Left lung (tissue), 10 donors: Measurements from ENCODE around the gene ZFP36L1. TPM values are rescaled to one million over a fixed set of nuclear protein-coding genes. Genes with fewer than 3 reads are reported as not detected.

Source experiments
- ATAC-seq: fragments of 200-7000 bp; cut with Tn5 transposase; one replicate; pipeline ENCODE4 v1.9.1; 2020; ENCODE audit warnings: moderate library complexity
- DNase-seq, 4 donors: peaks; one replicate each; pipeline ENCODE4 v3.0.0-alpha.2; 2013 to 2020
- H3K27ac ChIP-seq, 2 donors: fragments of 200-600 bp; sonication (generic) in 1 of 2; one replicate each; pipeline versions ENCODE4 v1.5.0 to v1.8.0; 2020 to 2021
- H3K27me3 ChIP-seq, 2 donors: fragments of 200-600 bp; sonication (generic) in 1 of 2; one replicate each; pipeline versions ENCODE4 v1.5.0 to v1.8.0; 2020 to 2021
- H3K36me3 ChIP-seq, 2 donors: fragments of 200-600 bp; sonication (generic) in 1 of 2; one replicate each; pipeline versions ENCODE4 v1.5.0 to v1.8.0; 2020 to 2021
- H3K4me1 ChIP-seq, 2 donors: fragments of 200-600 bp; one replicate each; pipeline ENCODE4 v1.8.0; 2021
- H3K4me3 ChIP-seq, 2 donors: fragments of 200-600 bp; sonication (generic) in 1 of 2; one replicate each; pipeline versions ENCODE4 v1.5.0 to v1.8.0; 2020 to 2021; ENCODE audit warnings: mild to moderate bottlenecking in 1 of 2
- H3K9me3 ChIP-seq, 2 donors: fragments of 200-600 bp; sonication (generic) in 1 of 2; one replicate each; pipeline versions ENCODE4 v1.5.0 to v1.8.0; 2020 to 2021
- CTCF ChIP-seq, 2 donors: fragments of 200-600 bp; sonication (generic) in 1 of 2; IDR thresholded peaks; one replicate each; pipeline versions ENCODE4 v1.5.0 to v1.8.0; 2021; ENCODE audit warnings: antibody characterized with exemption in 2 of 2
- intact Hi-C, 2 donors: fragments of 100-400 bp; cut with DNase I; formaldehyde crosslinking; loops; one replicate each; pipeline versions ENCODE4 v1.11.2 to v1.14.2; 2022
- polyA plus RNA-seq, 6 donors: library from polyadenylated mRNA; unstranded; fragments of 120-200 nt; gene quantifications; one replicate each; pipeline ENCODE4 v1.2.1, GENCODE V29; 2013; ENCODE audit not compliant: insufficient read length in 6 of 6
- total RNA-seq, 2 donors: library from RNA; stranded (reverse); fragmentation: NEBNext Ultra II Directional; extraction: Animal tissue kit (Norgen Biotek cat#: 25700); gene quantifications; one replicate each; pipeline ENCODE4 v1.2.1, GENCODE V29; 2021
- donor health status: DM: no; HTN: yes; CAD: no.
- donor health status: DM: no; HTN: no; CAD: no.

Gene ZFP36L1
- total and polyA plus RNA-seq, 8 donors, result 292 to 603 (median 469) TPM

- no peak for TF ChIP-seq CTCF (IDR thresholded peaks at IDR 0.05)
- H3K4me1 ChIP-seq, result peaks cover 12 to 25% of the 10 kb centered on the region in 2 donors
- H3K9me3 ChIP-seq, result no peaks in the 10 kb centered on the region
- intact Hi-C loops, result no loop called here
- no peaks in the 10 kb centered on the region for H3K27me3 ChIP-seq
- DNase-seq (no peak), ATAC-seq (no peak)
- H3K4me3 ChIP-seq, result no peak overlapping the region
- H3K27ac ChIP-seq, result no peak overlapping the region
- H3K36me3 ChIP-seq, result no peaks in the 10 kb centered on the region
Measured at GRCh38 chr14:68820999-68821683, 28.3 kb upstream of the ZFP36L1 start.

GRCh38 chr14:68820536-68820935 lies 27.7 kb upstream of the ZFP36L1 start:
- Histone ChIP-seq H3K9me3 (no peaks in the 10 kb centered on the region), H3K36me3 (no peaks in the 10 kb centered on the region), H3K4me3 (no peak overlapping the region), H3K27me3 (no peaks in the 10 kb centered on the region), H3K4me1 (peaks cover 18 to 31% of the 10 kb centered on the region in 2 donors), H3K27ac (no peak overlapping the region)
- intact Hi-C loops, result no loop called here
- ATAC-seq, result no peak
- no peak for DNase-seq
- no peak for TF ChIP-seq CTCF (IDR thresholded peaks at IDR 0.05)

GRCh38 chr14:68820119-68820518 lies 27.3 kb upstream of the ZFP36L1 start:
- intact Hi-C loops, result no loop called here
- Histone ChIP-seq H3K4me3 (no peak overlapping the region), H3K27ac (no peak overlapping the region), H3K27me3 (no peaks in the 10 kb centered on the region), H3K36me3 (no peaks in the 10 kb centered on the region), H3K9me3 (no peaks in the 10 kb centered on the region), H3K4me1 (peaks cover 22 to 36% of the 10 kb centered on the region in 2 donors)
- ATAC-seq, result no peak
- DNase-seq, result no peak
- no peak for TF ChIP-seq CTCF (IDR thresholded peaks at IDR 0.05)

GRCh38 chr14:68819260-68819691 lies 26.4 kb upstream of the ZFP36L1 start:
- no peak overlapping the region for H3K4me3 ChIP-seq
- no peaks in the 10 kb centered on the region for H3K27me3 ChIP-seq
- ATAC-seq (peak; percentile 62), DNase-seq (peak in 3 of 4 donors; percentile 70 to 78 (median 76))
- H3K27ac ChIP-seq, result peak overlapping the region in 1 of 2 donors; percentile 56
- no peak for TF ChIP-seq CTCF (IDR thresholded peaks at IDR 0.05)
- H3K4me1 ChIP-seq, result peaks cover 30 to 36% of the 10 kb centered on the region in 2 donors
- H3K9me3 ChIP-seq, result no peaks in the 10 kb centered on the region
- H3K36me3 ChIP-seq, result no peaks in the 10 kb centered on the region
- intact Hi-C loops, result loop anchor here in 1 of 2 donors (5.0 to 10.0 kb wide), 2 partner anchors 574 to 877 kb away; no protein-coding TSS in a partner anchor

- no peak for ATAC-seq
- Histone ChIP-seq H3K27me3 (no peaks in the 10 kb centered on the region), H3K9me3 (no peaks in the 10 kb centered on the region), H3K36me3 (no peaks in the 10 kb centered on the region), H3K27ac (peak overlapping the region in 1 of 2 donors; percentile 99), H3K4me3 (no peak overlapping the region), H3K4me1 (peaks cover 35 to 47% of the 10 kb centered on the region in 2 donors)
- no peak for DNase-seq
- TF ChIP-seq CTCF (IDR thresholded peaks at IDR 0.05), result no peak
- intact Hi-C loops, result loop anchor here in 1 of 2 donors (5.0 to 10.0 kb wide), 2 partner anchors 573 to 875 kb away; no protein-coding TSS in a partner anchor
Measured at GRCh38 chr14:68817506-68818212, 24.8 kb upstream of the ZFP36L1 start.
